Right lobe of liver (tissue), 4 donors: Measurements from ENCODE around the gene LYRM7.
"Not testable (repeated sequence)": the region's sequence is repeated elsewhere in the genome, so short reads cannot be mapped to it uniquely, and the experiment has no call there.

Experiments
- POLR2A ChIP-seq: fragments of 450-650 bp; IDR thresholded peaks from one replicate; pipeline ENCODE4 v1.6.1; 2017; ENCODE audit warnings: antibody characterized with exemption, mild to moderate bottlenecking
- TF ChIP-seq, protein P1 (sequence below), 4 donors: fragments of 200-600 bp in 3 of 4; fragments of 450-650 bp in 1 of 4; IDR thresholded peaks; one replicate each; pipeline versions ENCODE4 v1.5.1 to v1.8.0; 2016 to 2022; ENCODE audit warnings: antibody characterized with exemption in 4 of 4, mild to moderate bottlenecking in 2 of 4
- donor health status: DM: no; HTN: no; CAD: no.
- donor health status: DM: no; HTN: no; CAD: no.
- donor health status: DM: no; HTN: yes; CAD: no.

DNA sequence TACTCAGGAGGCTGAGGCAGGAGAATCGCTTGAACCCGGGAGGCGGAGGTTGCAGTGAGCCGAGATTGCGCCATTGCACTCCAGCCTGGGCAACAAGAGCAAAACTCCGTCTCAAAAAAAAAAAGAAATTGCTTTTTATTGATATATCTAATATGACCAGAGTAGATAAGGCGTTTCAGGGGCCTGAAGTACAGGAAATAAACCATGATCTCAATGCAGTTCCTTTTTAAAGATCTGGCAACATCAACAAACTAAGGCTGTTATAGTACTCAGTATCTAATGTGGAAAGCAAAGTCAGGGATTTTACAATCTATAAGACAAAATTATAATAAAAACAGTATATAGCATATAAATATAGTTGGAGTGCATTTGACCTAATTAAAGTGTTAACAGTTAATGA is 23.2 kb downstream of the LYRM7 start:
- not testable (repeated sequence) for TF ChIP-seq POLR2A
- TF ChIP-seq, protein P1, sequence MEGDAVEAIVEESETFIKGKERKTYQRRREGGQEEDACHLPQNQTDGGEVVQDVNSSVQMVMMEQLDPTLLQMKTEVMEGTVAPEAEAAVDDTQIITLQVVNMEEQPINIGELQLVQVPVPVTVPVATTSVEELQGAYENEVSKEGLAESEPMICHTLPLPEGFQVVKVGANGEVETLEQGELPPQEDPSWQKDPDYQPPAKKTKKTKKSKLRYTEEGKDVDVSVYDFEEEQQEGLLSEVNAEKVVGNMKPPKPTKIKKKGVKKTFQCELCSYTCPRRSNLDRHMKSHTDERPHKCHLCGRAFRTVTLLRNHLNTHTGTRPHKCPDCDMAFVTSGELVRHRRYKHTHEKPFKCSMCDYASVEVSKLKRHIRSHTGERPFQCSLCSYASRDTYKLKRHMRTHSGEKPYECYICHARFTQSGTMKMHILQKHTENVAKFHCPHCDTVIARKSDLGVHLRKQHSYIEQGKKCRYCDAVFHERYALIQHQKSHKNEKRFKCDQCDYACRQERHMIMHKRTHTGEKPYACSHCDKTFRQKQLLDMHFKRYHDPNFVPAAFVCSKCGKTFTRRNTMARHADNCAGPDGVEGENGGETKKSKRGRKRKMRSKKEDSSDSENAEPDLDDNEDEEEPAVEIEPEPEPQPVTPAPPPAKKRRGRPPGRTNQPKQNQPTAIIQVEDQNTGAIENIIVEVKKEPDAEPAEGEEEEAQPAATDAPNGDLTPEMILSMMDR (IDR thresholded peaks at IDR 0.05): not testable (repeated sequence)
